DMS114 treated with DMSO at 0.1 percent for 48 hours (cell line): ENCODE data around the gene GRID2.
"Not testable (repeated sequence)": the region's sequence is repeated elsewhere in the genome, so short reads cannot be mapped to it uniquely, and the experiment has no call there.

ENCODE experiments used
- DNase-seq: peaks from one replicate; lab custom pipeline; 2025; ENCODE audit not compliant: unreplicated experiment; lab: John Stamatoyannopoulos, UW

Gene GRID2

DNA sequence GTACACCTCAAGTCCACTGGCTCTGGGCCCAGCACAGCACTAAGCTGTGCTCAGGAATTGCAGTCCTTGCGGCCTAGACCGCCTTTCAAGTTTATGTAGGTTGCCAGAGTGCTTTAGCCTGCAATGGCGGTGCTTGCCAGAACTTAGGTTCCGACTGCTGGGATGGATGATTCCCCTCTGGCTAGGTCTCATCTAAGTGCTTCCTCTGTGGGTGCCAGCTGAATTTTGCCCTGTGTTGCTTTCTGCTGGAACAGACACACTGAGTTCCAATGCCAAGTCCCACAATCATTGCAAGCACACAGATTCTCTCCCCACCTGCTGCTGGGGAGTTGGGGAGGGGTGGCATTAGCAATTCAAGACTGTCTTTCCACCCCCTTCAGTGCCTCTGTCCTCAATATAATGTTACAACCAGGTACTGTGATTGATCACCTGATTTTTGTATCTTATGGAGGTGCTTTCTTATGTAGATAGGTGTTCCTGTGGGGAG lies 129.5 kb downstream of the GRID2 start:
- no peak for DNase-seq

DNA sequence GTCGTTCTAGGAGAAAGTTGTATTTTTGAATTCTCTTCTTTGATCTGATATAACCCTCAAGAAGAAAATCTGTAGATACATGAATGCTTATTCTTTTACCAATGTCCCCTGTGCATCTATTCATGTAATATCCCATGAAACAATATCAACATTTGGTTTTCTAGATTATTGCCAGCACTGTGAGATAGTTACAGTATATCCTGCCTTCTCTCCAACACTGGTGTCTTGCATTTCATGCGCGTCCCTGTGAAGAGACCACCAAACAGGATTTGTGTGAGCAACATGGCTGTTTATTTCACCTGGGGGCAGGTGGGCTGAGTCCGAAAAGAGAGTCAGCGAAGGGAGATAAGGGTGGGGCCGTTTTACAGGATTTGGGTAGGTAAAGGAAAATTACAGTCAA lies 135.0 kb downstream of the GRID2 start:
- not testable (repeated sequence) for DNase-seq

DNA sequence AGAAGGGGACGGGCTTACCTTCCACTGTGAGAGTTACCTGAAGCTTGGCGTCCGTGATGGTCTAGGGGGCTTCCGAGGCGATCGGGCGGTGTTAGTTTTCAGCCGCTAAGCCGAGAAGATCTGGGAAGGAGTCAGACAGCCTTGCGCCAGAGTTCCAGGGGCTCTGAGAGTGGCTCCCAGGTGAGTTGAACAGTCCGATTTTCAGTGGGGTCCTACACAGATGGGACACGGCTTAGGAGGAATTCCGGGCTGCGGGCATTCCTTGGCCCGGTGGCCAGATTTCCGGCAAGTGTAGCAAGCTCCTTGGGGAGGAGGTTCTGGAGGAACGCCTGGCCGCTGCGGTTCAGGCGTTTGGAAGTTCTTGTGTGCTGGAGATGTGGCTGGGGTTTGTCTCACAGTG lies 138.4 kb downstream of the GRID2 start:
- DNase-seq: not testable (repeated sequence)

DNA sequence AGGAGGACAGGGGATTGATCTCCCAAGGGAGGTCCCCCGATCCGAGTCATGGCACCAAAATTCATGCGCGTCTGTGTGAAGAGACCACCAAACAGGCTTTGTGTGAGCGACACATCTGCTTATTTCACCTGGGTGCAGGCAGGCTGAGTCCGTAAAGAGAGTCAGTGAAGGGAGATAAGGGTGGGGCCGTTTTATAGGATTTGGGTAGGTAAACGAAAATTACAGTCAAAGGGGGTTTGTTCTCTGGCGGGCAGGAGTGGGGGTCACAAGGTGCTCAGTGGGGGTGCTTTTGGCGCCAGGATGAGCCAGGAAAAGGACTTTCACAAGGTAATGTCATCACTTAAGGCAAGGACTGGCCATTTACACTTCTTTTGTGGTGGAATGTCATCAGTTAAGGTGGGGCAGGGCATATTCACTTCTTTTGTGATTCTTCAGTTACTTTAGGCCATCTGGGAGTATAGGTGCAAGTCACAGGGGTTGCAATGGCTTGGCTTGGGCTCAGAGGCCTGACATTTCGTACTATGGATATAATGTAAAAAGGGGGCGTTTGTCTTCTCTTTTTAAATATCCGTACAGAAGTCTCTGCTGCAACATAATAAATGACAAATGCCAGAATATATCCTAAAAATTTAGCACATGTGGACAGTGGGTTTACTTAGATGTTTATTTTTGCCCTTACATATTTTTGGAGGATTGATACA lies 140.5 kb downstream of the GRID2 start:
- not testable (repeated sequence) for DNase-seq

DNA sequence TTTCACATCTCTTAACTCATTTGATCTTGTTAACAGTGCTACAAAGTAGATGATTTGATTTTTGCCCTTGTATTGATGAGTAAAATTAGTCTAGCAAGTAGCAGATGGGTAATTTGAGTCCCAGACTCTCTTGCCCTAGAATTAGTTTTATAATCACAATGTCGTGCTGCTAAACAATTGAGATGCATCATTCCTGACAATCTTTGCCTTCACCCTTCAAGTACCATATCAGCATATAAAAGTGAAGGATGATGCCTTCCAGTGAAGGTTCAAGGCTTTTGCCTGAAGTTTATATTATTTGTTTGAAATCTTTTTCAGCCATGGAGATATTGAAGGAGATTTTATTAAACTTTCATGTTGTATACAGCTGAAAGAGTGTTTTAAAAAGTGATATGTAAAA lies 141.4 kb downstream of the GRID2 start:
- no peak for DNase-seq

DNA sequence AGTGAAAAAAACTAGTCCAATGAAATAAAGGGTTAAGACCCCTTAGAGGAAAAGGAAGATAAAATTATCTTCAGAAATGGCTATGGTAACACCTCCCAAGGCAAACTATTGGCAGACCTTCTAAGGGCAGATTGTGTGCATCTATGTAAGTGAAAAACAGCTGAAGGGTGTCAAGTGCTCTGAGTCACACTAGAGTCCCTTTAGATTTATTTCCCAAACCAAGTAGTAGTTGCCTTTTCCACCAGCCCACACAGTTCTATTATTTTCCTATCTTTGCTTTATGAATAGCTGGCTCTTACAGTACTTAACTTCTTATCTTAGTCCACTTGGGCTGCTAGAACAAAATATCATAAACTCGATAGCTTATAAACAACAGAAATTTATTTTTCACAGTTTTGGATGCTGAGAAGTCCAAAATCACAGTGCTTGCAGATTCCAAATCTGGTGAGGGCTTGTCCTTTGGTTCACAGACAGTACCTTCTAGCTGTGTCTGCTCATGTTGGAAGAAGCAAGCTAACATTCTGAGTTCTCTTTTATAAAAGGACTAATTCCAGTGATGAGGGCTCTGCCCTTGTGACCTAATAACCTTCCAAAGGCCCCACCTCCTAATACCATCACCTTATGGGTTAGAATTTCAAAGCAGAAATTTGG lies 143.6 kb downstream of the GRID2 start:
- no peak for DNase-seq

DNA sequence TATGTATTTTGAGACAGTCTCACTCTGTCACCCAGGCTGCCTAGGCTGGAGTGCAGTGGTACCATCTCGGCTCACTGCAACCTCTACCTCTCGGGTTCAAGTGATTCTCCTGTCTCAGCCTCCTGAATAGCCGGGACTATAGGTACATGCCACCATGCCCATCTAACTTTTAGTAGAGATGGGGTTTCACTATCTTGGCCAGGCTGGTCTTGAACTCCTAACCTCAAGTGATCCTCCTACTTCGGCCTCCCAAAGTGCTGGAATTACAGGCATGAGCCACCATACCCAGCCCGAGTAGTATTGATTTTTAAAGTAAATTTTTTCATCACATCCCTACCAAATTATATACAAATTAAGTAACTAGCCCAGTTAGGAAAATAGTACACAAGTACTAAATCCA lies 144.4 kb downstream of the GRID2 start:
- not testable (repeated sequence) for DNase-seq

DNA sequence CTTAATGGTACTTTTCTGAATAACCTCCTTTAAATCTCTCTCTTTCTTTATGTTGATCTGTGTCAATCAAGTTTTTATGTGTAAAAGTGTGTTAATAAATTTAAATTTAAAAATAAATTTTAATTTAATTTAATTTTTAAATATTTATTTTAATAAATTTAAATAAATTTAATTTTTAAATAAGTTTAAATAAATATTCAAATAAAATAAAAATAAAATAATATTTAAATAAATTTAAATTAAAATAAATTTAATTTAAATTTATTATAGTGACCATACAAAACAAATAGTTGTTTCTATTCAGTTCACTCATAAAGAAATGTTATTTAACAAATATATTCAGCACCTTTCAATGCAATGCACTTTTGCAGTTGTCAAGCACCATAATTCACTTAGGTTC lies 146.9 kb downstream of the GRID2 start:
- no peak for DNase-seq

DNA sequence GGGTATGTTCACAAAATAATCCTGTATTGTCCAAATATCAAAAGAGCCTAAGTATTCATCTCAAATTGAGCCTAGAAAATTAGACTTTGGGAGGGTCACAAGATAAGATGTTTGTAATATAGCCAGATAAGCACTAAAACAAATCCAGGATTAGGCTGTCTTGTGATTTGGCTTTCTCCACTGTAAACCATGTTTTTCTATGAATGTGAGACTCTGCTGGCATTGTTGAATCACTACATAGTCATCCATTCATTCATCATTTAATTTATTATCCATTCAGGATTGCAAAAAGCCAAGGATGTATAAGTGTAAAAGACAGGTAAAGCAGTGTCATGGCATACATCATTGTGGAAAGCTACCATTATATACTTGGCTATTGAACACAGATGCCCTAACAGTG lies 148.0 kb downstream of the GRID2 start:
- no peak for DNase-seq

DNA sequence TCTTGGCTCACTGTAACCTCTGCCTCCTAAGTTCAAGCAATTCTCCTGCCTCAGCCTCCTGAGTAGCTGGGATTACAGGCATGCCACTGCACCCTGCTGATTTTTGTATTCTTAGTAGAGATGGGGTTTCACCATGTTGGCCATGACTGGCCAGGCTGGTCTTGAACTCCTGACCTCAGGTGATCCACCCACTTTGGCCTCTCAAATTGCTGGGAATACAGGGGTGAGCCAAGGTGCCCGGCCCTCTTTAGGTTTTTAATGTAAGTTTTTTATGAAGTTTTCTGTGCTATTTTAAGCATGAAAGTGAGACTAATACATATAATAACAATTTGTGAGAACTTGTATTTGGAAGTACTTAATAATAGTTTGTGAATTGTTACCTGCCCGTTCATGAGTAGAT lies 148.6 kb downstream of the GRID2 start:
- DNase-seq: not testable (repeated sequence)

DNA sequence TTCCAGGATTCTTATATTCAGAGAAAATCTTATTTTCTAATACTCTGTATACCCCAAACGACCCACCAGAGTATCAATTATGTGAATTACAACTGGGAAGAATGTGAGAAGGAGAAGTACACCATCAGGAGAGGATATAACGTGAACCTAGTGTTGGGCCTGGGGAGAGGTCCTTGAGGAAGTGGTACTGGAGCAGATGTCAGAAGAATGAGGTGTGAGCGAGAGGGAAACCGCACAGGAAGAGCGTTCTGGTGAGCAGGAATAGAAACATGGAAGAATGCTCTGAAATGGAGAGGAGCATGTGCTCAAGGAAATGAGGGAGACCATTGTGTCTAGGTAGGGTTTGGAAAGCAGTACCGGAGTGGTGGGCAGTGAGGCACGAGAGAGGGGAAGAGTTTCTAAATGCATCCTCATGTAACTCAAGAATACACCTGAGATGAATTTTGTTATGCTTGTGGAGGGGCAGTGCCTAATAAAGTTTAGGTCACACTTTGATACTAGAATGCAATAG lies 151.6 kb downstream of the GRID2 start:
- no peak for DNase-seq

DNA sequence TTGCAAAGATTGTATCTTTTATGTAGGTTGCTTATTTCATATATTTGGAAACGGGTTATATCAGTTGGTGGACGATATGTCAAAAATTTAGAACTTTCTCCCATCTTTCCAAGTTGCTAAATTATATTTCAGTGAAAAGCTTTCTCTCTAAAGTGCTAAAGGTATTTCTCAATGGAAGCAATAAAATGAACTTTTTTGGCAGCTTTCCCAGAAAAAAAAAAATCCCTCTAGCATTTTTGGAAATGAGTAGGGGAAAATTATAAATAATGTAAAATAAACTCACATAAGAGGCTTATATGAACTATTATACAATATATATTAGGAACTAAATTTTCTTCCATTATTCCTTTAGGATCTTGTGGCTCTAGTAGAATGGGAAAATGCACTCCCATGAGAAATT lies 152.2 kb downstream of the GRID2 start:
- no peak for DNase-seq

DNA sequence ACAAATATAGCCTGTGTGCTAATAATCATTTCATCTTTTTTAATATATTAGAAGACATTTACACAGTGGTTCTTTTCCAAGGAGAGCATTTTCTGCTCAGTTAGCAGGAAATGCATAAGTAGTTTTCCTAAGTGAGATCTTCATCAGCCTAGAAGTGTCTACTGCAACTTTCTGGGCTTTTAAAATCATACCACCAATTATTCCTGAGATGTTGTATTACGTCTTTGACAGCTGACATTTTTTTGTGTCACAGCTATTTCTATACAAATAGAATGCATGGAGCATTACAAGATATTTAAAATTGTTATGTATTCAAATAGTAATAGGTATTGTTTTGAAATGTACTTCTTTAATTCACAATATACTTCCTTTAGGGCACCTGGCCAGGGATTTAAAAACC lies 158.0 kb downstream of the GRID2 start:
- DNase-seq: no peak

DNA sequence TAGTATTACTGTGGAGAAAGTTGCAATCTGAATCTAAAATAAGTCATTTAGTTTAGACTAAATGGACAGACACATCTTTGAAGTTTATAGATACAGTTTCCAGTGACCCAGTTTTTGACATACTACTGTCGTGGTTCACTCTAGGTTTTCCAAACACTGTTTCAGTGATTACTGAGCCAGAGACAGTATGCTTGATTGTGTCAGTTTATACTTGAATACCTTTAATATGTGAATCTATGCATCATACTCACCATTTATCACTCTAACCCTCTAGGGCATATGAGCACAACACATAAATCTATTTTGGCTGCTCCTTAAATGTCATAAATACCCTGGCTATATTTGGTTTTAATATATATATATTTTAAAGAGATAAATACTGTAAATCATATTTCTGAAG lies 173.5 kb downstream of the GRID2 start:
- DNase-seq: no peak

DNA sequence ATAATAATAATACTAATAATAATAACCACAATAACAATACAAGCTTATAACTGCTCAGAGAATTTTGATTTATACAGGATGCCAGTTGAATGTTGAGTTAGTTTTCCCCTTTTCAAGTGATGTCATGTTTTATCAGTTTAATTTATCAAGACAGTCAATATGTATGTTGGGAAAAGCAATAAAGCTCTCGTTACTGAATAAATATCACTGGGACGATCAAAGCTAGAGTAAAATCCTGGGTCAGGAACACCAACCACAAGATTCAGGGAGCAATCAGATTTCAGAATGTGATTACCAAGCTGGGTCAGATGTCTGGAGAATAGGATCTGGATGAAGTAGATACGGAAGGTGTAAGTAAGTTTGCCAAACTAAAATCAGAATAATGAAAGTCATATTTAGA lies 179.6 kb downstream of the GRID2 start:
- no peak for DNase-seq

DNA sequence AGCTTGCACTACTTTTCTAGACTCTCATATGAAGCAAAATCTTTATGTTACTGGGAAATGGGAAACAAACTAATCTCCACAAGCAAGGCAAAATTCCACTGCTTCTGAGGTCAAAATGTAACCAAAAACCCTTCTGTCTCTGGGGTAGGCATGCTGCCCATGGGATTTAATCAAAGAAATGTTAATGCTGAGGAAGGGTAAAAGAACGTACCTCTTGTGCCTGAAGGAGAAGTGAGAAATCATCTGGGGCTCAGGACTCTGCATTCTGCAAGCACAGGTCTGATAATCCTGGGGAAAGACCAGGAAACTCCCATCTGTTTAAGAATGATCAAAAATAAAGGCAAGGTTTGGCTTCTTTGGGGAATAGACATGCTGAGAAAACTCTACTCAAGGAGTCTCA lies 184.7 kb downstream of the GRID2 start:
- DNase-seq: no peak

DNA sequence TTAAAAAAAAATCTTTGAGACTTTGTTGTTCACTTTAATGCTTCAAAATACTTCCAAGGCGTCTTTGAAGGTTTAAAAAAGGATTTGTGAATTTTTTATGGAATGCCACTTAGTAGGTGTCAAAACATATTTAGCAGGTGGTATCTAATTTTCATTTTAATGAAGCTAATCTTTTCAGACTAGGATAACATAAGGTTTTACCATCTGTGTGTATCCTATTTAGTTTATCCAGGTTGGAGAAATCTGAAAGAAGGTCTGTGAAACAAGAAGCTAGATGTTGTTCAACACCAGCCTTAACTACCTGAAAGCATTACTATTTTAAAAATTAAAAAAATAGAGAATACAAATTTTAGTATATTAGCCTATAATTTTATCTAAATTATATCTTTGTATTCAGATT lies 193.4 kb downstream of the GRID2 start:
- DNase-seq: no peak

DNA sequence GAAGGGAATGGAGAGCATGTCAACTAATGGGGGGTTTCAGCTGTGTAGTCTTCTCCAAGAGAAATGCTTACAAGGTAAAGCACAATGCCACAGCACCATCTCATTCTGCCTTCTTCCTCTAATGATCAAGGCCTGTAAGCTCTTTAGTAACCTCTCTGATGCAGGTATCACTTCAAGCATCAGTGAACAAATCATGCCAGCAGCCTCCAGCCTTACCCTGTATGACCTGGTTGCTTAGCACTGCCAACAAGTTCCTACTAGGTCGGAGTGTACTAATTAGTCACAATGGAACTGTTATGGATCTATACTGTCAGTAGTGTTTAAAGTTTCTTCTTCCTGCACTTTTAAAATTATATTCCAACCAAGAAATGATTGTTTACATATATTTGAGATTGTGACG lies 197.7 kb downstream of the GRID2 start:
- no peak for DNase-seq

DNA sequence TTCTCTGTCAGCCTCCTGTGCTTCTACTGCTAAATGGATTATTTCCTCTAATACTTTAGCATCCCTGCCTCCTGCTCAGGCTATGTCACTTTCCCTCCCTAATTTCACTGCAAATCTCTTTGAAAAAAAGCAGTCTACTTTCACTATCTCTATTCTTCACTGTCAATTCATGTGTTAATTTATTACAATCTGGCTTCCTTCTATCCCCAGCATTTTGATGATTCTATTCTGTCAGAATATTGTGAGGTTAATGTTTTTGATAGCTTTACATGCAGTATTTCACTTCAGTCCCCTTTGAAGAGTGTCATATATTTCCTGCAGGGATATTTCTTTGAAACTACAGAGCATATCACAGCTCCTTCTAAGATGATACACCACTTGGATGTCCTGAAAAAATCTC lies 203.2 kb downstream of the GRID2 start:
- no peak for DNase-seq

DNA sequence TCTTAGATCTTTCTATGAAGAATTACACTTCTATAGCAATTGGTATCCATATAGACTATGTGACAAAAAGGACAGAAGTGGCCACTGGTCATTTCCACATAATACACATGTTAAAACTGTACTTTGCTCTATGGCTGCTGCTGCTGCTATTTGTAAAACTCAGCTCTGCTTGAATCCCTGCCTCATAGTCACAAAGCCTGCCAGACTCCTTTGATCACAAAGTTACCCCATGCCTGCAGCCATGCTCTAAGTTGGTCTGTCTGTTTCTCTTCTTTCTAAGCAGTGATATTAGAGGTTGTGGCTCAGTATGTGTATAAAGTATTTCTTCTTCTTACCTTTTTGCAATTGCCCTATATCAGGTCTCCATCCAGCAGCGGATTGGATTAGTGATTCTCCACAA lies 210.9 kb downstream of the GRID2 start:
- no peak for DNase-seq

DNA sequence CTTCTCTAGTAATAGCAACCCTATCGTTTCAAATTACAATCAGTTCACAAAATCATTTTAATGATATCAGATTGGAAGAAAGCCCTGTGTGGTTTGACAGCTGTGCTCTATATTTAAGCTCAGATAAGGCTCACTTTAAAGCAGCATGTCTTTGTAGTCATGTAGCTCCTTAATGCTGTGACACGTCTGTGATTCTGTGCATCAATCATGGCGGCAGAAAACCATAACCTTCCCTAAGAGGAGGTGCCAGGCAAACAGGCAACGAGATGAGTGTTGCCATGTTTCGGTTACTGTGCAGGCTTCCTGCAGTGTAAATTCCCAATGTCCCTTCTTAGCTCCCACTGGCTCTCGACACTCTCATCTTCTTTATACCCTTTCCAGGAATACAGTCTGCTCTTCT lies 212.7 kb downstream of the GRID2 start:
- DNase-seq: no peak

DNA sequence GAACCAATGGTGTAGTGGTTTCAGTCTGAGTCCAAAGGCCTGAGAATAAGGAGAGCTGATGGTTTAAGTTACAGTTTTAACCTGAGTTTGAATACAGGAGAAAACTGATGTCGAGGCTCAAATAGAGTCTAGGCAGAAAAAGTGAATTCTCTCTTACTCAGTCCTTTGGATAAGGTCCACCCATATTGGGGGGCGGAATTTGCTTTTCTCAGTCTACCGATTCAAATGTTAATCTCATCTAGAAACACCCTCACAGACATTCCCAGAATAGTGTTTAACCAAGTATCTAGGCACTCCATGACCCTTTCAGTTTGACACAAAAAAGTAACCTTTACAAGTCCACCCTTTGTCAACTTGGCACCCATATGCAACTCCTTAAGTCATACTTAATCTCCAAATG lies 216.0 kb downstream of the GRID2 start:
- no peak for DNase-seq

DNA sequence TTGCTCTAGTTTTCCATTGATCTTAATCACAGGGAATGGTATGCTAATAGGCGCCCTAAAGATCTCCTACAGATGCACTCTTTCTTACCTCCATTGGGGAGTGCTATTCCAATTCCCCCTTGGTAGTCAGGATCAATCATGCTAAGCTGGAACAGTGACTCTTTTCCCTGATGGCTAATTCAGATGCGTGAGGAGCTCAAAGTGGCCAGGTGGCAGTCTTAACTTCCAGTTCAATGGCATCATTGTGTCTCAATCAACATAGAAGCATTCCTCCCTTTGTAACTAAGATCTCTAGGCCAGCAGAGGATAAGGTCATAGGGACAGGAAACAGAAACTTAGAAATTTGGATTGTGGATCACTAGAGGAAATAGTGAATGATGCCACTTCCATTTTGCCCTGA lies 216.8 kb downstream of the GRID2 start:
- DNase-seq: no peak
